ENCODE measurements around the gene ATXN10. TPM values are rescaled to one million over a fixed set of nuclear protein-coding genes. Genes with fewer than 3 reads are reported as not detected.

The ATXN10 gene
- total and polyA plus RNA-seq, 2 experiments from 2014 or later, result 99.0 to 163 TPM

GRCh38 chr22:45817745-45818423 lies 146.2 kb downstream of the ATXN10 start:
- Mint-ChIP-seq H3K36me3 (ENCODE audit: low read depth) (peaks cover 6% of the 10 kb centered on the region; the same call in 1 of the 3 replicates), H3K4me3 (no peak overlapping the region), H3K9me3 (no peaks in the 10 kb centered on the region; the same call in 2 of the 3 replicates), H3K4me1 (peaks cover 12% of the 10 kb centered on the region; the same call in 2 of the 3 replicates), H3K27ac (peak overlapping the region; percentile 38; the same call in 1 of the 2 replicates), H3K27me3 (ENCODE audit: insufficient read depth, low read depth, poor library complexity) (peaks cover 3% of the 10 kb centered on the region)
- Histone ChIP-seq H3K27me3 (ENCODE audit: insufficient read depth) (no peaks in the 10 kb centered on the region), H3K36me3 (ENCODE audit: insufficient read depth) (no peaks in the 10 kb centered on the region), H3K4me1 (ENCODE audit: insufficient read depth) (no peaks in the 10 kb centered on the region), H2AFZ (no peak overlapping the region), H3F3A (replicated peaks; ENCODE audit: low read depth) (no peaks in the 10 kb centered on the region), H3K79me2 (replicated peaks; ENCODE audit: insufficient read depth) (no peaks in the 10 kb centered on the region), H4K20me1 (replicated peaks; ENCODE audit: insufficient read depth) (0 out of 2 replicates have a peak, but pooled peaks cover 3% of the 10 kb centered on the region), H3K9me2 (ENCODE audit: insufficient read depth) (no peaks in the 10 kb centered on the region), H3K4me2 (no peak overlapping the region), H3K4me3 (no peak overlapping the region), H3K27ac (ENCODE audit: low read depth) (peak overlapping the region; percentile 74)
- DNase-seq (ENCODE audit: low spot score) (no peak), ATAC-seq (peak; percentile 55)
- TF ChIP-seq EZH2phosphoT487 (IDR thresholded peaks at IDR 0.05; ENCODE audit: unreplicated experiment), result no peak
- TF ChIP-seq ZNF331 (CRISPR knock-in tag; IDR thresholded peaks at IDR 0.05; ENCODE audit: low read depth), result no peak
- TF ChIP-seq REST (IDR thresholded peaks at IDR 0.05; ENCODE audit: unreplicated experiment), result no peak
- no peak for TF ChIP-seq EZH2 (IDR thresholded peaks at IDR 0.05; ENCODE audit: low read depth, unreplicated experiment)
- TF ChIP-seq, protein P1, sequence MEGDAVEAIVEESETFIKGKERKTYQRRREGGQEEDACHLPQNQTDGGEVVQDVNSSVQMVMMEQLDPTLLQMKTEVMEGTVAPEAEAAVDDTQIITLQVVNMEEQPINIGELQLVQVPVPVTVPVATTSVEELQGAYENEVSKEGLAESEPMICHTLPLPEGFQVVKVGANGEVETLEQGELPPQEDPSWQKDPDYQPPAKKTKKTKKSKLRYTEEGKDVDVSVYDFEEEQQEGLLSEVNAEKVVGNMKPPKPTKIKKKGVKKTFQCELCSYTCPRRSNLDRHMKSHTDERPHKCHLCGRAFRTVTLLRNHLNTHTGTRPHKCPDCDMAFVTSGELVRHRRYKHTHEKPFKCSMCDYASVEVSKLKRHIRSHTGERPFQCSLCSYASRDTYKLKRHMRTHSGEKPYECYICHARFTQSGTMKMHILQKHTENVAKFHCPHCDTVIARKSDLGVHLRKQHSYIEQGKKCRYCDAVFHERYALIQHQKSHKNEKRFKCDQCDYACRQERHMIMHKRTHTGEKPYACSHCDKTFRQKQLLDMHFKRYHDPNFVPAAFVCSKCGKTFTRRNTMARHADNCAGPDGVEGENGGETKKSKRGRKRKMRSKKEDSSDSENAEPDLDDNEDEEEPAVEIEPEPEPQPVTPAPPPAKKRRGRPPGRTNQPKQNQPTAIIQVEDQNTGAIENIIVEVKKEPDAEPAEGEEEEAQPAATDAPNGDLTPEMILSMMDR (conservative IDR thresholded peaks at IDR 0.05; ENCODE audit: low read depth in 2 of 2), result no peak
- no peak for TF ChIP-seq JUNB (IDR thresholded peaks at IDR 0.05; ENCODE audit: unreplicated experiment)
- no peak for TF ChIP-seq POLR2AphosphoS5 (IDR thresholded peaks at IDR 0.05; ENCODE audit: low read depth)
- no peak for TF ChIP-seq CREB1 (CRISPR knock-in tag; IDR thresholded peaks at IDR 0.05; ENCODE audit: low read depth)
- TF ChIP-seq NANOG (IDR thresholded peaks at IDR 0.05; ENCODE audit: borderline replicate concordance), result no peak

Data from GM23338 (cell line).